A549 (cell line): ENCODE data around the gene ARHGAP4. TPM values are rescaled to one million over a fixed set of nuclear protein-coding genes. Genes with fewer than 3 reads are reported as not detected.

Experiments
- ATAC-seq, 2 experiments: fragments of 200-7000 bp in 1 of 2; fragments of >200 bp in 1 of 2; cut with Nextera tagmentation in 1 of 2; cut with Tn5 transposase in 1 of 2; 3 replicates each; pipeline versions ENCODE4 v1.8.0 to v1.9.1; 2018 to 2020; ENCODE audit warnings: mild to moderate bottlenecking in 1 of 2, moderate library complexity in 1 of 2
- CTCF ChIA-PET: fragments of 300-600 bp; sonication (Branson Sonifier 250); formaldehyde crosslinking; extraction: SDS; loops from one replicate; lab custom pipeline; 2021; ENCODE audit warnings: antibody characterized with exemption, inconsistent platforms; lab: Yijun Ruan, JAX
- POLR2A ChIA-PET: fragments of 350-600 bp; formaldehyde crosslinking; extraction: SDS; loops from one replicate; lab custom pipeline; 2021; ENCODE audit warnings: antibody characterized with exemption, inconsistent platforms; lab: Yijun Ruan, JAX
- DNase-seq, 2 experiments: peaks; one replicate each; pipeline versions ENCODE4 v3.0.0 to v3.0.0-alpha.2; 2011 to 2016; ENCODE audit warnings: low read depth in 1 of 2, low spot score in 1 of 2
- FAIRE-seq: peaks from 2 replicates; lab custom pipeline; 2011; peaks lifted over from hg19 to GRCh38; lab: Jason Lieb, UNC
- H3K27ac ChIP-seq, 2 experiments: fragments of >200 bp; sonication (Bioruptor Twin); formaldehyde crosslinking; 3 replicates each; pipeline ENCODE4 v1.5.1; 2016 to 2017
- H3K4me1 ChIP-seq: fragments of >200 bp; sonication (Bioruptor Twin); formaldehyde crosslinking; 3 replicates; pipeline ENCODE4 v1.6.1; 2016
- H3K4me2 ChIP-seq: fragments of >200 bp; sonication (Bioruptor Twin); formaldehyde crosslinking; 3 replicates; pipeline ENCODE4 v1.6.1; 2016
- H3K4me3 ChIP-seq: fragments of >200 bp; sonication (Bioruptor Twin); formaldehyde crosslinking; 3 replicates; pipeline ENCODE4 v1.5.1; 2016
- H3K9me3 ChIP-seq: fragments of >200 bp; sonication (Bioruptor Twin); formaldehyde crosslinking; 3 replicates; pipeline ENCODE4 v1.6.1; 2016
- ATOH8 ChIP-seq: fragments of 250-450 bp; sonication (Bioruptor Pico); IDR thresholded peaks from 2 replicates; pipeline ENCODE4 v1.5.0; 2020; ENCODE audit warnings: low read depth, mild to moderate bottlenecking, moderate library complexity
- CBX2 ChIP-seq: fragments of 200-600 bp; sonication (generic); IDR thresholded peaks from 2 replicates; pipeline ENCODE4 v1.6.1; 2016; ENCODE audit warnings: low read depth, mild to moderate bottlenecking, borderline replicate concordance
- CBX8 ChIP-seq: fragments of 200-600 bp; sonication (generic); IDR thresholded peaks from 2 replicates; pipeline ENCODE4 v1.6.1; 2016
- CHD4 ChIP-seq: fragments of 200-600 bp; sonication (generic); IDR thresholded peaks from 2 replicates; pipeline ENCODE4 v1.6.1; 2016; ENCODE audit warnings: antibody characterized with exemption, mild to moderate bottlenecking, borderline replicate concordance
- CTCF ChIP-seq: fragments of >200 bp; sonication (Bioruptor Twin); formaldehyde crosslinking; IDR thresholded peaks from 3 replicates; pipeline ENCODE4 v1.5.1; 2016
- EHF ChIP-seq: fragments of 250-450 bp; sonication (Bioruptor Pico); IDR thresholded peaks from 2 replicates; pipeline ENCODE4 v1.5.0; 2020; ENCODE audit warnings: mild to moderate bottlenecking
- FOSL2 ChIP-seq, 2 experiments: fragments of 450-650 bp in 1 of 2; fragments of >200 bp in 1 of 2; sonication (Bioruptor Twin) in 1 of 2; formaldehyde crosslinking; IDR thresholded peaks; 2 replicates each; pipeline versions ENCODE4 v1.5.0 to v1.6.1; 2016 to 2020; ENCODE audit warnings: mild to moderate bottlenecking in 1 of 2, moderate library complexity in 1 of 2
- FOXS1 ChIP-seq: fragments of 250-450 bp; sonication (Bioruptor Pico); IDR thresholded peaks from 2 replicates; pipeline ENCODE4 v1.5.0; 2020; ENCODE audit warnings: mild to moderate bottlenecking, moderate library complexity
- HMGXB4 ChIP-seq: fragments of 250-450 bp; sonication (Bioruptor Pico); IDR thresholded peaks from 2 replicates; pipeline ENCODE4 v1.5.0; 2021; ENCODE audit warnings: mild to moderate bottlenecking, moderate library complexity, borderline replicate concordance
- HOXA7 ChIP-seq: fragments of 250-450 bp; sonication (Bioruptor Pico); IDR thresholded peaks from 2 replicates; pipeline ENCODE4 v1.5.0; 2020; ENCODE audit warnings: mild to moderate bottlenecking, moderate library complexity
- HOXB5 ChIP-seq: fragments of 250-450 bp; sonication (Bioruptor Pico); IDR thresholded peaks from 2 replicates; pipeline ENCODE4 v1.5.0; 2020; ENCODE audit warnings: mild to moderate bottlenecking, moderate library complexity
- JUN ChIP-seq, 2 experiments: fragments of >200 bp; sonication (Bioruptor Twin); formaldehyde crosslinking; IDR thresholded peaks; 2 replicates in 1 of 2; 3 replicates in 1 of 2; pipeline ENCODE4 v1.6.1; 2016 to 2017
- JUNB ChIP-seq: fragments of >200 bp; sonication (Bioruptor Twin); formaldehyde crosslinking; IDR thresholded peaks from 2 replicates; pipeline ENCODE4 v1.6.1; 2016
- MAX ChIP-seq: IDR thresholded peaks from 2 replicates; pipeline ENCODE4 v1.6.1; 2012
- MAZ ChIP-seq: fragments of 150-350 bp; IDR thresholded peaks from 2 replicates; pipeline ENCODE4 v1.6.1; 2014; ENCODE audit warnings: antibody characterized with exemption, low read depth, low read length, borderline replicate concordance
- NPAS2 ChIP-seq: fragments of 250-450 bp; sonication (Bioruptor Pico); IDR thresholded peaks from 2 replicates; pipeline ENCODE4 v1.8.0; 2022; ENCODE audit warnings: mild to moderate bottlenecking, moderate library complexity, borderline replicate concordance
- POLR2AphosphoS2 ChIP-seq: conservative IDR thresholded peaks from 2 replicates; pipeline ENCODE4 v1.6.1; 2012; ENCODE audit warnings: low read length, improper control_type of control experiment, inconsistent platforms
- RFX5 ChIP-seq: fragments of 450-650 bp; IDR thresholded peaks from 2 replicates; pipeline ENCODE4 v1.7.1; 2014; ENCODE audit warnings: antibody characterized with exemption, mild to moderate bottlenecking, moderate library complexity
- ZC3H11A ChIP-seq: fragments of 450-650 bp; IDR thresholded peaks from 2 replicates; pipeline ENCODE4 v1.6.1; 2014; ENCODE audit warnings: antibody characterized with exemption, mild to moderate bottlenecking
- WGBS: methylation state at CpG from one replicate; pipeline ENCODE4 v1.1.6; 2017; ENCODE audit errors: missing lambda C conversion rate; 5-methylcytosine and 5-hydroxymethylcytosine counted together
- polyA plus RNA-seq, 4 experiments: library from polyadenylated mRNA; depleted of rRNA in 3 of 4; stranded (reverse); fragments of >200 nt; fragmentation: RNase III in 1 of 4; extraction: RNeasy Plus Mini Kit Qiagen cat#74134 plus additional on column Dnase treatment in 1 of 4; gene quantifications; 2 replicates in 3 of 4; 3 replicates in 1 of 4; pipeline ENCODE4 v1.2.3, GENCODE V29; 2011 to 2017

Gene ARHGAP4
- polyA plus RNA-seq, 2 of the 4 experiments (the other 2 are of a cell fraction) = 0.78 to 0.98 TPM

- TF ChIP-seq JUNB = no peak
- no peak for DNase-seq
- POLR2A ChIA-PET = no interaction called here
- CTCF ChIA-PET = no interaction called here
- H3K4me2 ChIP-seq = no peak overlapping the region
- H3K27ac ChIP-seq = no peak overlapping the region
- H3K9me3 ChIP-seq = no peaks in the 10 kb centered on the region
- FAIRE-seq = no peak
- no peak for ATAC-seq
- WGBS = 46% methylated on average over 4 of the region's 11 CpGs
- H3K4me3 ChIP-seq = no peak overlapping the region
- H3K4me1 ChIP-seq = no peaks in the 10 kb centered on the region
Measured at GRCh38 chrX:153870288-153870690, 55.8 kb downstream of the ARHGAP4 start.

GRCh38 chrX:153869473-153870287 is 56.4 kb downstream of the ARHGAP4 start:
- POLR2A ChIA-PET = no interaction called here
- CTCF ChIA-PET = no interaction called here

GRCh38 chrX:153868576-153869472 is 57.2 kb downstream of the ARHGAP4 start:
- POLR2A ChIA-PET = no interaction called here
- FAIRE-seq (no peak), DNase-seq (no peak), ATAC-seq (no peak)
- TF ChIP-seq JUN (IDR thresholded peaks at IDR 0.05) (no peak), HMGXB4 (CRISPR knock-in tag) (no peak), HOXA7 (CRISPR knock-in tag) (no peak), POLR2AphosphoS2 (no peak), MAZ (no peak), HOXB5 (CRISPR knock-in tag) (no peak), CHD4 (no peak), CBX2 (no peak), FOXS1 (CRISPR knock-in tag) (no peak), ATOH8 (CRISPR knock-in tag) (no peak), NPAS2 (CRISPR knock-in tag) (no peak), RFX5 (no peak), CBX8 (no peak)
- Histone ChIP-seq H3K27ac (no peak overlapping the region), H3K9me3 (no peaks in the 10 kb centered on the region), H3K4me2 (no peak overlapping the region), H3K4me1 (no peaks in the 10 kb centered on the region), H3K4me3 (no peak overlapping the region)
- 80% methylated on average over 17 of the region's 26 CpGs for WGBS
- CTCF ChIA-PET = no interaction called here

More at GRCh38 chrX:153869473-153870287, 56.4 kb downstream of the ARHGAP4 start:
- no peak for ATAC-seq
- TF ChIP-seq ZC3H11A (no peak), CTCF (no peak), MAX (no peak), FOSL2 (IDR thresholded peaks at IDR 0.05) (no peak), FOSL2 (CRISPR knock-in tag; IDR thresholded peaks at IDR 0.05) (no peak), EHF (no peak)
- no peaks in the 10 kb centered on the region for H3K9me3 ChIP-seq
- no peak for DNase-seq
- no peak overlapping the region for H3K4me2 ChIP-seq
- WGBS = 83% methylated on average over 4 of the region's 31 CpGs
- no peaks in the 10 kb centered on the region for H3K4me1 ChIP-seq
- no peak overlapping the region for H3K4me3 ChIP-seq
- no peak overlapping the region for H3K27ac ChIP-seq
- no peak for FAIRE-seq
